A673 (cell line): ENCODE measurements around the gene CCDC102B. TPM values are rescaled to one million over a fixed set of nuclear protein-coding genes. Genes with fewer than 3 reads are reported as not detected.

Source experiments
- BruUV-seq: library from RNA; stranded (reverse); fragments of 400-500 nt; replicated peaks from 2 replicates; lab custom pipeline; 2021; lab: Mats Ljungman, UMichigan
- CTCF ChIA-PET: fragments of 300-600 bp; sonication (Branson Sonifier 250); formaldehyde crosslinking; loops from one replicate; lab custom pipeline; 2022; ENCODE audit warnings: antibody characterized with exemption; lab: Charles Lee
- POLR2A ChIA-PET: fragments of 300-600 bp; sonication (Branson Sonifier 250); formaldehyde crosslinking; loops from one replicate; lab custom pipeline; 2022; ENCODE audit warnings: antibody characterized with exemption; ENCODE audit not compliant: low non-redundant PET; lab: Charles Lee
- DNase-seq: peaks from one replicate; pipeline ENCODE4 v3.0.0-alpha.2; 2015; ENCODE audit warnings: low spot score
- H3K27ac ChIP-seq: fragments of 200-600 bp; sonication (generic); 2 replicates; pipeline ENCODE4 v1.5.1; 2016; ENCODE audit warnings: mixed run types, low read depth, mild to moderate bottlenecking, mixed read lengths, antibody characterized with exemption, low read length; ENCODE audit not compliant: poor library complexity, severe bottlenecking
- H3K27me3 ChIP-seq: fragments of 200-600 bp; sonication (generic); replicated peaks from 2 replicates; pipeline ENCODE4 v1.6.1; 2017; ENCODE audit warnings: mixed run types, low read depth, mild to moderate bottlenecking, mixed read lengths, antibody characterized with exemption, low read length; ENCODE audit not compliant: insufficient read depth, poor library complexity
- H3K36me3 ChIP-seq: fragments of 200-600 bp; sonication (generic); 2 replicates; pipeline ENCODE4 v1.6.1; 2016; ENCODE audit warnings: mixed run types, mild to moderate bottlenecking, mixed read lengths, antibody characterized with exemption, low read length; ENCODE audit not compliant: insufficient read depth, poor library complexity, severe bottlenecking
- H3K4me1 ChIP-seq: fragments of 200-600 bp; sonication (generic); 2 replicates; pipeline ENCODE4 v1.6.1; 2017; ENCODE audit warnings: mixed run types, mild to moderate bottlenecking, mixed read lengths, antibody characterized with exemption, low read length; ENCODE audit not compliant: insufficient read depth, poor library complexity, severe bottlenecking
- H3K4me3 ChIP-seq: fragments of 200-600 bp; sonication (generic); 2 replicates; pipeline ENCODE4 v1.5.1; 2016; ENCODE audit warnings: low read depth, mixed run types, mild to moderate bottlenecking, mixed read lengths, low read length; ENCODE audit not compliant: poor library complexity, severe bottlenecking
- H3K9me3 ChIP-seq: fragments of 200-600 bp; sonication (generic); 2 replicates; pipeline ENCODE4 v1.6.1; 2016; ENCODE audit warnings: mixed run types, low read depth, mild to moderate bottlenecking, mixed read lengths, antibody characterized with exemption, low read length; ENCODE audit not compliant: poor library complexity, severe bottlenecking
- EZH2 ChIP-seq: fragments of 200-600 bp; sonication (generic); IDR thresholded peaks from 2 replicates; pipeline ENCODE4 v1.6.1; 2017; ENCODE audit warnings: borderline replicate concordance, low read depth, mild to moderate bottlenecking, mixed read lengths, antibody characterized with exemption, low read length; ENCODE audit not compliant: poor library complexity, severe bottlenecking
- intact Hi-C: fragments of 100-400 bp; cut with micrococcal nuclease; formaldehyde crosslinking; loops from one replicate; pipeline ENCODE4 v1.10.0; 2022; ENCODE audit not compliant: unreplicated experiment
- total RNA-seq: library from RNA; stranded (reverse); gene quantifications from 2 replicates; pipeline ENCODE4 v1.2.3, GENCODE V29; 2021
- TF ChIP-seq, protein P1 (sequence below): fragments of 300-800, 200-600 bp; sonication (generic); conservative IDR thresholded peaks from 2 replicates; pipeline ENCODE4 v1.5.1; 2017; ENCODE audit warnings: low read depth, mild to moderate bottlenecking, antibody characterized with exemption, low read length, moderate library complexity, mixed read lengths

Gene CCDC102B
- total RNA-seq, 1 experiment from 2014 or later: 12.5 TPM

DNA sequence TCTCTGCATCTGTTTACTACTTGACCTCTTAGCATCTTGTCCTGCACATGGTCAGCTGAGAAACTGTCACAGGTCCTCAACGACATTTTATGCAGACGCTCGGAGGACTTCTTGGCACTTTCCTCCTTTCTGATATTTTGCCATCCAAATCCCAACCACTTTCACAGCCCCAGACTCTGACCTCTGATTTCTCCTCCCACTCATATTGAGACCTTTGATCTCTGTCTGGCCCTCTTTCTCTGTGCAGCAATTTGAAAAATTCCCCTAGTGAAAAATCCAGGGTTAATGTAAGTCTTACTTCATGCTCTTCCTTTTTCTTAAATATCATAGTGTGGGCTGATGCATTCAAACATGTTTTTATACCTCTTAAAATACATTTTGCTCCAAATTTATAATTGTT, 273.8 kb downstream of the CCDC102B start:
- no peak overlapping the region for H3K4me3 ChIP-seq
- no peaks in the 10 kb centered on the region for H3K4me1 ChIP-seq
- no TSS peak for BruUV-seq
- H3K27me3 ChIP-seq: no peaks in the 10 kb centered on the region
- ChIA-PET CTCF (no interaction called here), POLR2A (no interaction called here)
- intact Hi-C loops: no loop called here
- DNase-seq: no peak
- H3K36me3 ChIP-seq: no peaks in the 10 kb centered on the region
- no peaks in the 10 kb centered on the region for H3K9me3 ChIP-seq
- H3K27ac ChIP-seq: no peak overlapping the region
- TF ChIP-seq, protein P1, sequence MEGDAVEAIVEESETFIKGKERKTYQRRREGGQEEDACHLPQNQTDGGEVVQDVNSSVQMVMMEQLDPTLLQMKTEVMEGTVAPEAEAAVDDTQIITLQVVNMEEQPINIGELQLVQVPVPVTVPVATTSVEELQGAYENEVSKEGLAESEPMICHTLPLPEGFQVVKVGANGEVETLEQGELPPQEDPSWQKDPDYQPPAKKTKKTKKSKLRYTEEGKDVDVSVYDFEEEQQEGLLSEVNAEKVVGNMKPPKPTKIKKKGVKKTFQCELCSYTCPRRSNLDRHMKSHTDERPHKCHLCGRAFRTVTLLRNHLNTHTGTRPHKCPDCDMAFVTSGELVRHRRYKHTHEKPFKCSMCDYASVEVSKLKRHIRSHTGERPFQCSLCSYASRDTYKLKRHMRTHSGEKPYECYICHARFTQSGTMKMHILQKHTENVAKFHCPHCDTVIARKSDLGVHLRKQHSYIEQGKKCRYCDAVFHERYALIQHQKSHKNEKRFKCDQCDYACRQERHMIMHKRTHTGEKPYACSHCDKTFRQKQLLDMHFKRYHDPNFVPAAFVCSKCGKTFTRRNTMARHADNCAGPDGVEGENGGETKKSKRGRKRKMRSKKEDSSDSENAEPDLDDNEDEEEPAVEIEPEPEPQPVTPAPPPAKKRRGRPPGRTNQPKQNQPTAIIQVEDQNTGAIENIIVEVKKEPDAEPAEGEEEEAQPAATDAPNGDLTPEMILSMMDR: no peak
- no peak for TF ChIP-seq EZH2

DNA sequence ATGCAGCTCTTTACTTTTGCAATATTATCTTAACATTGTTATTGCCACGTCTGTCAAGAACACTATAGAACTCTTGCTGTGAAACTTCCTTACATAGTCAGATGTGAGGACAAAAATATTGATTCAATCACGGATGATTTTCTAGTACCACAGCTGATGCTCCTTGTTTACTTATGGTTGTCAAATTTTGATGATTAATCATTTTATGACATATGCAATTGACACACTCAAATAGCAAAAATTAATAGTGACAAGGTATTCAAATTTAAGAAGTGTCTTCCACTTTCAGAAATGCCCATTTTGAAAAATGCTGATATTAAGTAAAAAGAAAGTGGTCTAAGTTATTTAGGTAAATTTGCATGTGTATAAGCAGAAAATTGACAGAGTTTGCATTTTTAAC, 284.0 kb downstream of the CCDC102B start:
- TF ChIP-seq, protein P1: no peak
- no peak for TF ChIP-seq EZH2
- H3K27me3 ChIP-seq: no peaks in the 10 kb centered on the region
- no peaks in the 10 kb centered on the region for H3K9me3 ChIP-seq
- intact Hi-C loops: no loop called here
- no peak overlapping the region for H3K27ac ChIP-seq
- no peak for DNase-seq
- H3K4me1 ChIP-seq: no peaks in the 10 kb centered on the region
- no peaks in the 10 kb centered on the region for H3K36me3 ChIP-seq
- no peak overlapping the region for H3K4me3 ChIP-seq
- ChIA-PET POLR2A (no interaction called here), CTCF (no interaction called here)
- no TSS peak for BruUV-seq

DNA sequence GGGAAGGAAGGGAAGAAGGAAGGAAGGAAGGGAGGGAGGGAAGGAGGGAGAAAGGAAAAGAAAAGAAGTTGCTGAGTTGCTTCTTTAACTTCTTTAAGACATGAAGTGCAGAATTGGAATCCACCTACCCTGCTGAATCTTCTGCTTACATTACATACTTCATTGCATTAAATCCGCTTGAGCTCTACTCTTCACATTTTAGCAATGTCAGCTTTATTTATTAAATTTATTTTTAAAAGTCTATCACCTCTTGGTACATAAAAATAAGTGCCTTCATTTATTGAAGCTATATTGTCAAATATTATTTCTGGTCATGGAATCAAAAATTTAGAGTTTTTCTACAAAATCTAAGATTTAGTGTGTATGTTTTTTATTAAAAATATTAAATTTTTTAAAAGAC, 284.6 kb downstream of the CCDC102B start:
- H3K4me1 ChIP-seq: no peaks in the 10 kb centered on the region
- no peaks in the 10 kb centered on the region for H3K27me3 ChIP-seq
- H3K36me3 ChIP-seq: no peaks in the 10 kb centered on the region
- CTCF ChIA-PET: no interaction called here
- POLR2A ChIA-PET: no interaction called here
- no peak overlapping the region for H3K27ac ChIP-seq
- TF ChIP-seq, protein P1: no peak
- no peak for TF ChIP-seq EZH2
- no peaks in the 10 kb centered on the region for H3K9me3 ChIP-seq
- intact Hi-C loops: no loop called here
- BruUV-seq: no TSS peak
- no peak overlapping the region for H3K4me3 ChIP-seq
- no peak for DNase-seq
